IPS-18a (cell line): Measurements from ENCODE around the gene GP1BB.

Source experiments
- H3K27ac ChIP-seq: one replicate; pipeline ENCODE4 v1.5.1; 2013; ENCODE audit warnings: low read length
- H3K27me3 ChIP-seq: one replicate; pipeline ENCODE4 v1.6.1; 2013; ENCODE audit warnings: mild to moderate bottlenecking, low read length; ENCODE audit not compliant: control insufficient read depth, insufficient read depth
- H3K36me3 ChIP-seq: one replicate; pipeline ENCODE4 v1.6.1; 2013; ENCODE audit warnings: low read depth, low read length; ENCODE audit not compliant: control insufficient read depth
- H3K4me1 ChIP-seq: one replicate; pipeline ENCODE4 v1.6.1; 2013; ENCODE audit warnings: low read depth, low read length; ENCODE audit not compliant: control insufficient read depth
- H3K4me3 ChIP-seq: one replicate; pipeline ENCODE4 v1.5.1; 2013; ENCODE audit warnings: low read length
- H3K9ac ChIP-seq: one replicate; pipeline ENCODE4 v1.6.1; 2013; ENCODE audit warnings: mild to moderate bottlenecking, low read length, moderate library complexity
- H3K9me3 ChIP-seq: one replicate; pipeline ENCODE4 v1.6.1; 2013; ENCODE audit warnings: low read depth, low read length; ENCODE audit not compliant: control insufficient read depth

GP1BB gene

DNA sequence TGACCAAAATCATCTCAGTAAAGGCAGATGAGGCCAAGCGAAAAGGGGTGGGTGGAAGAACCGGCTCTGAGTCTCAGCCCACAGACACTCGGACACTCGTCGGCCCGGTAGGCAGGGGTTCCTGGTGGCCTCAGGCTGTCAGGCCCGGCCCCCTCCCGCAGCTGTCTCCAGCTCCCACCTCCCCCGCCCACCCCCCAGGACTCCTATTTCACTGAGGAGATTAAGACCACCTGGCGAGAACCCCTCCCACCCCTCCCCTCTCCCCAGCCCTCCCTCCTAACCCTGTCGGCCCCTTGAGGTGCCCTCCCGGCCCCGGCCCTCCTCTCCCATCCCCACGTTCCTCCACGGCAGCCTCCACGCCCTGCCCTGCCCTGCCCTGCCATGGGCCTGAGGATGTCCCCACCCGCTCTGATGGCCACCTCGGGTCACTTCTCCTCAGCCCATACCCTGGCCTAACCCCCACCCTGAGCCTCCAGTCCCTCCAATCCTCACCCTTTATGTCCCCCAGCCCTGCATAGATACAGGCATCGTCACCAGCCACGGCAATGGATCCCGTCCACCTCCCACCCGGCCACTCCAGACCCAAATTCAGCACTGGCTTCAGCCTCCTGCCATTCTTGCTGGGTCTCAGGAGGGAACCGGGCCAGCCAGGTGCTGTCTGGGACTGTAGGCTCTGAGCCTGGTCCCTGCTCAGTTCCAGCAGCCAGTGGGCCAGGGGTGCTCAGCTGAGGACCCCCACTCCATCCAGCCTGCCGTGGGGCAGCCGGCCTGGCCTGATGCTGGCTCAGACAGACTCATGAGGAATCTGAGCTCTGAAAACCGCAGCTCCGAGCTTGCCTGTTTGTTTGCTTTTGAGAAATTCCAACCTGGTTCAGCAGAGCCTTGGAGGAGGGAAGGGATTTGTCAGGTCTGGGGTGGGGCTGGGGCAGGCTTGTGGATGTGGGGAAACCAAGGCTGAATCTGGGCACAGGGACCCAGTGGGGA lies 27.5 kb downstream of the GP1BB start:
- Histone ChIP-seq H3K36me3 (no peaks in the 10 kb centered on the region), H3K27ac (no peak overlapping the region), H3K4me1 (peaks cover 4% of the 10 kb centered on the region), H3K9ac (no peak overlapping the region), H3K9me3 (no peaks in the 10 kb centered on the region), H3K27me3 (peaks cover 55% of the 10 kb centered on the region), H3K4me3 (no peak overlapping the region)

DNA sequence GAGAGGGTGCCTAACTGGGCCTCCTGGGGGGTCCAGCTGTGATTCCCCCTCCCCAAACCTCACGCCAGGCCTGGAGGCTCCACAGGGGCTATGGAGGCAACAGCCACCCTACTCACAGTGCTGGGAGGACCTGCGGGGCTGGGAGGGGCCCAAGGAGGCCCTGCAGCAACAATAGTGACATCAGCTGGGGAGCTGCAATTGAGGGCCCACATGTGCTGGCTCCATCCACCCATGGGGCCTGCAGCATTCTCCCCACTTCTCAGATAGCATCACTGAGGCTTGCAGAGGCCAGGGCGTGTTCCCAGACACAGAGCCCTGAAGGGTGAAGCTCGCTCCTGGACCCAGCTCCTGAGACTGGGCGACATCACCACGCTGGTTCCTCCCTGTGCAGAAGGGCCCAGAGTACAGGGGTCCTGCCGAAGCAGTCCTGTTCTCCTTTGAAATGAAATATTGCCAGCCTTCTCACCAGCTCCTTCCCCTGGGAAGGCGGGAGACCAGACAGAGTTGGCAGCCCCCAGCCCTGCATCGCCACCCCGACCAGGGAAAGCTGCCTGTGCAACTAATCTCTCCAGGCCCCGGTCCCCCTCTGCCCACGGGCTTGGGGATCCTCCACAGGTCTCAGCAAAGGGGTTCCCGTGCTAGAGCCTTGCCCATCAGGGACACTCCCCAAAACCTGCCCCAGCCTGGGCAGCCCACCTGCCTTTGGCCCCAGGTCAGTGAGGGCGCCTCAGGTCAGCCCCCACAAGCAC lies 28.3 kb downstream of the GP1BB start:
- Histone ChIP-seq H3K4me1 (peaks cover 4% of the 10 kb centered on the region), H3K36me3 (no peaks in the 10 kb centered on the region), H3K4me3 (no peak overlapping the region), H3K27ac (no peak overlapping the region), H3K27me3 (peaks cover 64% of the 10 kb centered on the region), H3K9ac (no peak overlapping the region), H3K9me3 (no peaks in the 10 kb centered on the region)

DNA sequence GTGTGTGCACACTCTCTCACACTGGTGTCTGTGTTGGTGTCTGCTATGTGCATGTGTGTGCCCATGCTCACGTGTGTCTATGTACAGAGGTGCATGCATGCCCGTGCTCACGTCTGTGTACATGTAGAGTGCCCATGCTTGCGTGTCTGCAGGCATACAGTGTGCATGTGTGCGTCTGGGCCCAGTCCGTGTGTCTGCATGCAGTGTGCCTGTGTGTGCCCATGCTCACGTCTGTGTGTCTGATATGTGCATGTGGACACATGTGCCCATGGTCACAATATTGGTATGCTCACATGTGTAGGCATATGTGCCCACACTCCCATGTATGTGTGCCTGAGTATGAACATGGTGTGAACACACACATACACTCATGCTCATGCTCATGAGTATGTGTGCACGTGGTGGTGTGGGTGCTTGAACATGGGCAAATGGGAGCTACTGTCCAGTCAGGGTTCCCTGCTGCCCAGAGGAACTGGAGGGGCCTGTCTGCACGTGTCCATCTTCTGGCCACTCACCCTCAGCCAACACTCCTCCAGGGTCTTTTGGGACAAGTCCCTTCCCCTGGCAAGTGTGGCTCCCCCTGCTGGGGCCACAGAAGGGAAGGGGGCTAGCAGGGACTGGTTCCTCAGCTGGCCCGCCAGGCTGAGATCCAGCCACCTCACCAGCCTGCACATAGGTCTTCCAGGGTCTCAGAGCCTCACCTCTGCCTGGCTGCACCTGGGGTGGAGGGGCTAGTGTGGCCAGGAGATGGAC lies 29.9 kb downstream of the GP1BB start:
- no peak overlapping the region for H3K27ac ChIP-seq
- no peaks in the 10 kb centered on the region for H3K9me3 ChIP-seq
- no peak overlapping the region for H3K9ac ChIP-seq
- peaks cover 80% of the 10 kb centered on the region for H3K27me3 ChIP-seq
- peaks cover 4% of the 10 kb centered on the region for H3K4me1 ChIP-seq
- H3K4me3 ChIP-seq = no peak overlapping the region
- no peaks in the 10 kb centered on the region for H3K36me3 ChIP-seq

DNA sequence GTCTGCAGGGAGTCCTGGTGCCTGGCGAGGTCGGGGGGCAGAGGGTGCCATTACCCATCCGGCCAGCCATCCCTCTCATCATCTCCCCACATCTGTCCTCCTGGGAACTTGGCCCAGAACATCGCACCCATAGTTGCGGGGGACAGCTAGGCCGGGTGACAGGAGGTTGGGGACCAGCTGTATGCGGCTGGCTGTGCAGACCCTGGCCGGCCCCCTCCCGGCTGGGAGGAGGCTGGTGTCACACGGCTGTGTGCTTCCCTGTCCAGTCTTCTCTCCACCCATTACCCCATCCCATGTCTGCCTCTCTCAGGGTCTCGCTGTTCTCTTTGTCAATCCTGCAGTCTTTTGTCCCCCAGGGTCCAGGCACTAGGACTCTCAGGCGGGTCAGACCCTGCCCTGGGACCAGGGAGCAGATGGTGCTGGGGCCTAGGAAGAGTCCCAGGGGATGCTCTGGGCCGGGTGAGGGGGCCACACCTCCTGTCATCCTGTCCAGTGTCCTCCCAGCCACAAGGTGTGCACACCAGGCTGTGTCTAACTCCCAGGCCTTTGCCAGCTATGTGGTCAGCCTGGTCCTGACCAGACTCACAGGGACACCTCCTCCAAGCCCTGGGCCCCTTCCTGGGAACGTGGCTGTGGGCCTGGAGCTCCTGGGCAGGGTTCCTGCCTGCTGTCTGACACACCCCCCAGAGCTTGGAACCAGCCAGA lies 30.8 kb downstream of the GP1BB start:
- Histone ChIP-seq H3K9me3 (no peaks in the 10 kb centered on the region), H3K27ac (no peak overlapping the region), H3K4me1 (peaks cover 4% of the 10 kb centered on the region), H3K9ac (no peak overlapping the region), H3K27me3 (peaks cover 81% of the 10 kb centered on the region), H3K36me3 (no peaks in the 10 kb centered on the region), H3K4me3 (no peak overlapping the region)

DNA sequence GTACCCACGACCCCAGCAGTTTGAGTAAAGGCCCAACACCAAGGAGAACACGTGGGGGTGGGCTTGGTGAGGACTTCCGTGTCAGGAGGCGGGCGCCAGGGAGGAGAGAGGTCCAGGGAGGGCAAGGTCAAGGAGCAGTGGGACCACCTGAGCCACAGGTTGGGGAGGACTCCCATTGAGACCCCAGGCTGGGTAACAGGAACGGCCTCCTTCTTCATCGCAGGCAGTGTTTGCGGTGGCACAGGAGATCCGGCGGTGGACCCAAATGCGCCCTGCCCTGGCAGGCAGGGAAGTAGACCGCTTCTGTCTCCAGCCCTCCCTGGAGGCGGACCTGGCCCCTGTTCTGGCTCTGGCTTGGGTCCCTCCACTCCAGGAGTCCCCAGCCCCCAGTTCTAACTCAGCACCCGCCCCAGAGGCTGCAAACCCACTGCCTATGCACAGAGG lies 31.4 kb downstream of the GP1BB start:
- Histone ChIP-seq H3K9ac (no peak overlapping the region), H3K27me3 (peaks cover 84% of the 10 kb centered on the region), H3K27ac (no peak overlapping the region), H3K36me3 (no peaks in the 10 kb centered on the region), H3K9me3 (no peaks in the 10 kb centered on the region), H3K4me1 (peaks cover 4% of the 10 kb centered on the region), H3K4me3 (no peak overlapping the region)

DNA sequence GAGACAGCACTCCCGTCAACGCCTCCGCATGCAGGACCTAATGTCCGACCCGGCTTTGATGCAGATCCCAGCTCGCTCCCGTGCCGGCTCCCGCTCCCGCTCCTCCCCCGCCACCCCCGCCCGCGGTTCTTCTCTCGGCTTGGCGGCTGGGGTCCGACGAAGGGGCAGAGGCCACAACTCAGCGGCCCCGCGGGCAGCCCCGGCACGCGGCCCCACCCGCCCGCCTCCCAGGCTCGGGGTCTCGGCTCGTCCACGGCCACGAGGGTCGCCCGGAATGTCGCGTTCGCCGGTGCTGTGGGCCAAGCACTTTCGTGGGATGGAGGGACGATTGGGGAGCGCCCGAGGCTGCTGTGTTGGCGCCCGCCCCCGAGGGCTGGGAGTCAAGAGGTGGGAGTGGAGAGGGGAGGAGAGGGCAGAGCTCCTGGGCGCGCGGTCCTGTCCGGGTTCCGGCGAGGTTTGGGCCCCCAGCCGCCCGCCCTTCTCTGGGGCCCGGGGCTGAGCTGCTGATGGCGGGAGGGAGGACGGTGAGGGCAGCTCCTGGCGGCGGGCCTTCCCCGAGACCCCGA lies 31.9 kb downstream of the GP1BB start:
- no peaks in the 10 kb centered on the region for H3K36me3 ChIP-seq
- H3K9me3 ChIP-seq = no peaks in the 10 kb centered on the region
- H3K9ac ChIP-seq = no peak overlapping the region
- no peak overlapping the region for H3K27ac ChIP-seq
- H3K4me3 ChIP-seq = no peak overlapping the region
- peaks cover 4% of the 10 kb centered on the region for H3K4me1 ChIP-seq
- H3K27me3 ChIP-seq = peaks cover 89% of the 10 kb centered on the region

DNA sequence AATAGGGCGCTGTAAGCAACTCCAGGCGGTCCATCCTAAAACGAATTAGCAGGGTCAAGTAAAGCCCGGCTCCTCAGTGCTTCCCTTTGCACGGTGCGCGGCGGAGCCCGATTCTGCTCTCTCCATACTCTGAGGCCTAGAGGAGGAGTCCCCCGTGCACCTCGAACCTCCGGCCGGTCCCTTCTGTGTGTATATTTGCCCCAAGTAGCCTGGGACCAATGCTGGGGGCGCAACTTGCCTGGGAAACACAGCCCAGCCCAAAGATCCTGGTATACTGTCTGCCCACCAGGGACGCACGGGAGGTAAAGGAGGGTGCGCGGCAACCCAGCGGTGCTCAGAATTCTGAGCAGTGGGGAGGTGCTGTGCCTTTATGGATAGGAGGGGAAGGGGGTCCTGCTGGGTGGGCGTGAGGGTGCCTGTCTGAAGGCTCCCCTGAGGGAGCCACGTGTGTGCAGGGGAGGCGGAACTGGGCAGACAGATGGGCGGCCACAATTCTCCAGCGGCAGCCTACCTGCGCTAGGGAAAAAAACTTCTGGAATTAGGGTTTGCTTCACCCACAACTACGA lies 32.5 kb downstream of the GP1BB start:
- peaks cover 4% of the 10 kb centered on the region for H3K4me1 ChIP-seq
- no peak overlapping the region for H3K27ac ChIP-seq
- H3K9ac ChIP-seq = no peak overlapping the region
- H3K27me3 ChIP-seq = peaks cover 91% of the 10 kb centered on the region
- H3K9me3 ChIP-seq = no peaks in the 10 kb centered on the region
- H3K36me3 ChIP-seq = no peaks in the 10 kb centered on the region
- H3K4me3 ChIP-seq = no peak overlapping the region

DNA sequence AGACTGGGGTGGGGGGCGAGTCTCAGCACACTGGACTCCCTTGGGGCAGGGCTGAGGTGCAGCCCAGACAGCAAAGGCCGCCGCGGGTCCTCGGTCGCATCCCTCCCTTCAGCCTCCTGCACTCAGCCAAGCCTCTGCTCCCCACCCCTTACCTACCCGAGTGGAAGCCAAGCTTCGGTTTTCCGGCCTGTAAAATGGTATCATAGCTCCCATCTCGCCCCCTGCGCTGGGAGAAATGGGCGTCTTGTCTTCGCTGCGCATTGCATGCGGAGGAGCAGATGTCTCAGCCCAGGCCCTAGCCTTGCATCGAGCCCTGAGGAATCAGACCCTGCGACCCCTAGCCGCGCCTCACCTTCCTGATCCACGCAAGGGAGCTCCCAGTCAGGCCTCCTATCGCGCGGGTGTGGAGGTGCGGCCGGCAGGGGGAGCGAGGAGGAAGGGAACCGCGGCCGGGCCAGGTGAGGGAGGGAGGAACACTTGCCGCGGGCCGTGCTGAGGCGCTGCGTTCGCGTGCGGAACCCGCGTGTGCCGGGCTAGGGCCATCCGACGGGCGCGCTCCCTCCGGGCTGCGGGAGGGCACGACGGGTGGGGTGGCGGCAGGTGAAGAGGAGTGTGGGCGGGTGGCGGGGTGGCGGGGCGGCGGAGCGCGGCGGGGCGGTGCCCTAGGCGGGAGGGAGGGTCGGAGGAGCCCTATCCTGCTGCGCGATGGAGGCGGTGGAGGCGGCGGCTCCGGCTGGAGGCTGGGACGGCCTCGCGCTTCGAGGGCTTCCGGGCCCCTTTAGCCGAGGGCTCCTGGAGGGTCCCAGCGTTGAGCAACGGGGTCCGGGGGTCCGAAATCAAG lies 33.2 kb downstream of the GP1BB start:
- no peaks in the 10 kb centered on the region for H3K36me3 ChIP-seq
- no peak overlapping the region for H3K27ac ChIP-seq
- no peaks in the 10 kb centered on the region for H3K9me3 ChIP-seq
- no peak overlapping the region for H3K9ac ChIP-seq
- no peak overlapping the region for H3K4me3 ChIP-seq
- peaks cover 95% of the 10 kb centered on the region for H3K27me3 ChIP-seq
- H3K4me1 ChIP-seq = peaks cover 4% of the 10 kb centered on the region

DNA sequence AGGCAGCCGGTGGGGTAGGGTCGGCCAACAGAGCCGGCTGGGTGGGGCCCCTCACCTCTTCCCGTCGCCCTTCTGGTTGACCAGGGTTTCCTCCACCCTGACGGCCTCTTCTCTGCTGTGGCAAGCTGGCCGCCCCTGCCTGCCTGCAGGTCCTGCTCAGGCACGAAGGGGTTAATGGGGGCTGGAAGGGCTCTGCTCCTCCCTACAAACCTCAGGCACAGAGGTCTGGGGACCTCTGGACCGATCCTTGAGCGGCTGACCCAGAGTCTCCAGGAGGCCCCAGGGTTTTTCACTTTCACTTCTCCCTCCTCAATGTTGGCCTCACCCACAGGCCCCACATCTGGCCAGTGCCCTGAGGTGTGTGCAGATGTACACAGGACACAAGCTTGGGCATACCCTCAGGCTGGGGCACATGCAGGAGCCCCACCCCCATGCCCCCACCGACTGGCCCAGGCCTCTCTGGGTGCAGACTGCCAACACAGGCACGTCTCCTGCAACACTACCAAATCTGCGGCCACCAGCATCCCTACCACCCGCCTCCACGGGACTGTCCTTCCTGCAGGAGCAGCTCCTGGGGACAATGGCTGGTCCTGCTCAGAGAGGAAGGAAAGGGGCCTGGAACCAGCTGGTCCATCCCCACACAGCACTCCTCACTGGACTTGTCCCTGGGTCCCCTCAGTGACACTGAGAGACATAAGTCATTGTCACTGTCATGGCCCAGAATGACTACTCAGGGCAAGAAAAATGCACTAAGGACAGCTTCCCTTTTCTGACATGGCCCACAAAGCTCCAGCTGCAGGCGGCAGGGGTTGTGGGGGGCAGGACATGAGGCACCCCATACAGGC lies 34.0 kb downstream of the GP1BB start:
- H3K36me3 ChIP-seq = no peaks in the 10 kb centered on the region
- H3K27me3 ChIP-seq = peaks cover 95% of the 10 kb centered on the region
- H3K9me3 ChIP-seq = no peaks in the 10 kb centered on the region
- peaks cover 7% of the 10 kb centered on the region for H3K4me1 ChIP-seq
- no peak overlapping the region for H3K4me3 ChIP-seq
- no peak overlapping the region for H3K27ac ChIP-seq
- no peak overlapping the region for H3K9ac ChIP-seq
